Fibroblast of skin of back (primary cell): Measurements from ENCODE around the gene KIAA1755.

Source experiments
- DNase-seq: peaks from one replicate; pipeline ENCODE4 v3.0.0-alpha.2; 2013

KIAA1755 gene

GRCh38 chr20:38164624-38165088, 95.9 kb downstream of the KIAA1755 start:
- DNase-seq: no peak

DNA sequence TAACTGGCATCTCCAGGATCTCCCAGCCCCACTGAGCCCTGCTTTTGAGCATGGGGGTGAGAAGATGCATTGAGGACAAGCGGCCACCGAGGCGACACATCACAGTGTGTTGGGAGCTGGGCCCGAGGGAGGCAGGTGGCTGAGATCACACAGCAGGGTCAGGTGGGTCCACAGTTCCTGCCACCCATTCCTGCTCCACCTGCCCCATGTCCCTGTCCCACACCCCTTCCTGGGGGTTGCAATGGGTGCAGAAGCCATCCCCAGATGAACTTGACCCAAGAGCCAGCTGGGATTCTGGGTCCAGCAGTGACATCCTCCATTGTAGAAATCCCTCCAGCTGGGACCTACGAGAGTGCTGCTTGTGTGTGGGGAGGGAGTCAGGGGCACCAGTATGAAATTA, 96.5 kb downstream of the KIAA1755 start:
- no peak for DNase-seq

DNA sequence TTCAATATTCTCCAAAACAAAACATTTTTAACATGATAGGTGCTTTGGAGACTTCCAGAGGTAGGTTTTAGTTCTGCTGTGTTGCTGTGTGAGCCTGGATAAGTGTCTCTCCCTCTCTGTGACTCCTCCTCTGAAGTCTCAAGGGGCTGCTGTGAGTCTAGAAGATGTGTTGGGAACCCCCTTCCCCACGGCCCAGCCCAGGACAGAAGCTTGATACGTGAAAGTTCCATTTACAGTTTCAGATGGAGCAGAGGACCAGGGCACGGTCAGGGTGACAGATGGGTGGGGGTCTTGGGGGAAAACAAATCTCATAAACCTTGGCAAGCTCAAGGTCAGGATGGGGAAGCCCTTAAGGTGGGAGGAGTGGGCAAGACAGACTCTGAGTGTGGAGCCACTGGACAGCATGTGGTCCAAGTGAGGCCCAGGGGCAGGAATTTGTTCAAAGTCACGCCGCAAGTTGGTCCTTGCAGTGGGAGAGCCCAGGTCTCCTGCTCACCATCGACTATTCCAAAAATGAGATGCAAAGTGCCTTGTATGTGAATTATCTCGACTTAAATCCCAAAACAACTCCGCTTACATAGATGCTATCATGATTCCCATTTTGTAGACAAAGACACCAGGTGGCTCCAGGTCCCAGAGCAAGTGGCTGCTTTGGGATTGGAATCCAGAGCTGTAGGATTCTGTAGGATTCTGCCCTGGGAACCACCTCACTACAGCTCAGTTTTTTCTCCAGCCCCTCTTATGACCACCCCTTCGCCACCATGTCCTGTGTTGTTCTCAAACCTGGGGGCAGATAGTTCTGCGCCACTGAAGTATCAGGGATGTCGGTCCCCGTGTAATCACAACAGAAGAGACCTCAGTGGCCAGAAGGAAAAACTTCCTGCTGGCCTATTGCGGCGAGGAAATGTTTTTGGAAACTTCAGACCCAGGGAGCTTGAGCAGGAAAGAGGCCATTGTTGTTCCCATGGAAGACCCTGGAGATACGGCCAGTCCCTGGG, 97.4 kb downstream of the KIAA1755 start:
- no peak for DNase-seq

- no peak for DNase-seq
Observed at GRCh38 chr20:38162149-38162548, 98.4 kb downstream of the KIAA1755 start.

DNA sequence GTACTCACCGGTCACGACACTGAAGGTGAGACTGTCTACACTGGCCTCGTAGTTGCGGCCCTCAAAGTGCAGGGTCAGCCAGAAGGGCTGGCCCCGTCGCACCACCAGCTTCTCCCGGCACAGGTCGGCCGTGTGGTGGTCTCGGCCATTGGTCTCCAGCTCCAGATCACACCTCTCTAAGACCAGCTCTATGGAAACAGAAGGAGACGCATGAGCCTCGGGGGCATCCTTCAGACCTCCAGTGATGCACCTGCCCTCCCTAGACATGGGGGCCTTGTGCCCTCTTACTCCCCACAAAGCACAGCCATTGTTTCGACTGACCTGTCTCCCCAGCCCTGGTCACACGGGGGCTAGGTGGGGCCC, 99.1 kb downstream of the KIAA1755 start:
- DNase-seq: no peak
